GM23248 (cell line): ENCODE results near the gene DLG2.

Source experiments
- EZH2 ChIP-seq: fragments of 200-600 bp; sonication (generic); IDR thresholded peaks from 2 replicates; pipeline ENCODE4 v1.6.1; 2018; ENCODE audit warnings: antibody characterized with exemption, mild to moderate bottlenecking; ENCODE audit not compliant: insufficient read depth, poor library complexity, severe bottlenecking
- EZH2phosphoT487 ChIP-seq: fragments of 200-600 bp; sonication (generic); IDR thresholded peaks from 2 replicates; pipeline ENCODE4 v1.6.1; 2018; ENCODE audit warnings: antibody characterized with exemption, moderate library complexity, mild to moderate bottlenecking, low read depth; ENCODE audit not compliant: insufficient read depth

DNA sequence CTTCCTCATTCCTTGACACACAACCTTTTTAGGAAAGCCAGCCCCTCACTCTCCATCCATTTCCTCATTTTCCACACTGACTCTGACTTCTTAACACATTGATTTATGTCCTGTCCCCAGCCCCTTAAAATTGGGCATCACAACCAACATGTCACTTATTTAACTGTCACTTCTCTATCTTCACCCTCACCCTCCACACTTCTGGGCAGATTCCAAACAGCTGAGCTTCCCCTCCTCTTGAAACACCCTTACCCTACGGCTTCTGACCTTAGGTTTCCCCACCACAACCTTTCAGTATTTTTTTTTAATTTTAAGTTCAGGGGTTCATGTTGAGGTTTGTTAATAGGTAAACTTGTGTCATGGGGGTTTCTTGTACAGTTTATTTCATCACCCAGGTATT, 696.3 kb downstream of the DLG2 start:
- TF ChIP-seq EZH2, result no peak
- TF ChIP-seq EZH2phosphoT487, result no peak
